MM.1S (cell line): ENCODE data around the gene MAPKAPK5.

Source experiments
- EZH2 ChIP-seq: fragments of 300-600 bp; sonication (generic); optimal IDR thresholded peaks from 2 replicates; pipeline ENCODE3; 2017; ENCODE audit warnings: low read depth, mild to moderate bottlenecking, antibody characterized with exemption, low read length, mixed read lengths
- TF ChIP-seq, protein P1 (sequence below): fragments of 300-600 bp; sonication (generic); IDR thresholded peaks from 2 replicates; pipeline ENCODE4 v1.5.1; 2016; ENCODE audit warnings: antibody characterized with exemption, low read length, mixed read lengths

DNA sequence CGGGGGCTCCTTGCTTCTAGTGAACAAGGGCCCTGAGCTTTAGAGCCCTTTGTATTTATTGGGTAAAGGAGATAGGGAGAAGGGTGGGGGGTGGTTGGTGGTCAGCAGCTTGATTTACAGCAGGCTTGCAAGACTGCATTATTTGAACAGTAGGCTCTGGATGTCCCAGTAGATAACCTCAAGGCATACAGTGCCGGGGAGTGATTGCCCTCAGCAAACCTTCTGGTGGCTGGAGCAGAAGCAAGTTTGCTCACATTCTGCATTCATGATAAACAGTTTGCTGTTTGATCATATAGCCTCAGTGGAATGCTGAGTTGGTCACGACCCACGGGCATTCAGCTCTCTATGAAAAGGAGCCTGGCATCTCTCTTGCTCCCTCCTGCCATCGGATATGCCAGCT is 16.5 kb upstream of the MAPKAPK5 start:
- TF ChIP-seq, protein P1, sequence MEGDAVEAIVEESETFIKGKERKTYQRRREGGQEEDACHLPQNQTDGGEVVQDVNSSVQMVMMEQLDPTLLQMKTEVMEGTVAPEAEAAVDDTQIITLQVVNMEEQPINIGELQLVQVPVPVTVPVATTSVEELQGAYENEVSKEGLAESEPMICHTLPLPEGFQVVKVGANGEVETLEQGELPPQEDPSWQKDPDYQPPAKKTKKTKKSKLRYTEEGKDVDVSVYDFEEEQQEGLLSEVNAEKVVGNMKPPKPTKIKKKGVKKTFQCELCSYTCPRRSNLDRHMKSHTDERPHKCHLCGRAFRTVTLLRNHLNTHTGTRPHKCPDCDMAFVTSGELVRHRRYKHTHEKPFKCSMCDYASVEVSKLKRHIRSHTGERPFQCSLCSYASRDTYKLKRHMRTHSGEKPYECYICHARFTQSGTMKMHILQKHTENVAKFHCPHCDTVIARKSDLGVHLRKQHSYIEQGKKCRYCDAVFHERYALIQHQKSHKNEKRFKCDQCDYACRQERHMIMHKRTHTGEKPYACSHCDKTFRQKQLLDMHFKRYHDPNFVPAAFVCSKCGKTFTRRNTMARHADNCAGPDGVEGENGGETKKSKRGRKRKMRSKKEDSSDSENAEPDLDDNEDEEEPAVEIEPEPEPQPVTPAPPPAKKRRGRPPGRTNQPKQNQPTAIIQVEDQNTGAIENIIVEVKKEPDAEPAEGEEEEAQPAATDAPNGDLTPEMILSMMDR: no peak
- TF ChIP-seq EZH2: no peak
